ENCODE data around the gene APBA2. TPM values are rescaled to one million over a fixed set of nuclear protein-coding genes. Genes with fewer than 3 reads are reported as not detected.

Gene APBA2
- total and polyA plus RNA-seq, 2 of the 4 experiments (the other 2 are of a cell fraction): 21.7 to 33.0 TPM

- no peak overlapping the region for H3K27ac ChIP-seq (ENCODE audit: insufficient read depth, low read length)
- H2AK9ac ChIP-seq (replicated peaks; ENCODE audit: low read depth, low read length, poor library complexity): no peak overlapping the region
- no peaks in the 10 kb centered on the region for H3K79me1 ChIP-seq (ENCODE audit: low read depth in 1 of 2, low read length in 2 of 2)
- H3K9me3 ChIP-seq (ENCODE audit: control insufficient read depth, insufficient read depth, low read length): no peaks in the 10 kb centered on the region
- ATAC-seq (ENCODE audit: low read depth): no peak
- intact Hi-C loops (cut with micrococcal nuclease): no loop called here
- H4K5ac ChIP-seq (ENCODE audit: low read depth, low read length): no peak overlapping the region
- H4K8ac ChIP-seq (ENCODE audit: low read depth in 2 of 2, low read length in 2 of 2): no peak overlapping the region
- H3K56ac ChIP-seq (ENCODE audit: extremely low read depth, insufficient read depth, low read length): no peak overlapping the region
- no peaks in the 10 kb centered on the region for H3K4me1 ChIP-seq (ENCODE audit: control insufficient read depth, insufficient read depth, low read length)
- in situ Hi-C loops (cut with MboI; ENCODE audit: low sequenced_read_pairs): no loop called here
- H3K18ac ChIP-seq (ENCODE audit: low read depth, low read length): no peak overlapping the region
- ChIA-PET POLR2A (ENCODE audit: unreplicated experiment) (no interaction called here), CTCF (no interaction called here)
- no peak overlapping the region for H3K14ac ChIP-seq (replicated peaks; ENCODE audit: low read depth, low read length)
- H2BK20ac ChIP-seq (ENCODE audit: low read depth, low read length): no peak overlapping the region
- no peaks in the 10 kb centered on the region for H4K20me1 ChIP-seq (ENCODE audit: insufficient read depth, low read length)
- BruUV-seq (replicated peaks): no TSS peak
- peaks cover 3% of the 10 kb centered on the region for H3K36me3 ChIP-seq (ENCODE audit: control insufficient read depth, insufficient read depth, low read length)
- no peaks in the 10 kb centered on the region for H3K27me3 ChIP-seq (ENCODE audit: control insufficient read depth, insufficient read depth, low read length)
- H3K4me3 ChIP-seq (ENCODE audit: insufficient read depth, low read depth, low read length): no peak overlapping the region
- no peak for TF ChIP-seq RFX5 (IDR thresholded peaks at IDR 0.05; ENCODE audit: low read depth, low read length)
- TF ChIP-seq CHD1 (IDR thresholded peaks at IDR 0.05; ENCODE audit: low read depth, low read length): no peak
- no peak for TF ChIP-seq CEBPB (IDR thresholded peaks at IDR 0.05; ENCODE audit: low read depth, low read length)
- TF ChIP-seq SMC3 (IDR thresholded peaks at IDR 0.05; ENCODE audit: low read depth, low read length): no peak
- TF ChIP-seq FOS (IDR thresholded peaks at IDR 0.05; ENCODE audit: low read depth, low read length): no peak
- no peak for TF ChIP-seq RAD21 (IDR thresholded peaks at IDR 0.05; ENCODE audit: low read length)
- no peak for TF ChIP-seq BHLHE40 (IDR thresholded peaks at IDR 0.05; ENCODE audit: low read depth, low read length)
- no peak overlapping the region for H3K4ac ChIP-seq (ENCODE audit: low read depth, low read length)
- H3K9me1 ChIP-seq (ENCODE audit: insufficient read depth, low read length): no peaks in the 10 kb centered on the region
- dilution Hi-C loops (cut with HindIII; ENCODE audit: low sequenced_read_pairs, unreplicated experiment): no loop called here
- DNase-seq: no peak
- no peak overlapping the region for H3K9ac ChIP-seq (ENCODE audit: low read depth, low read length)
- no CpG with 5 or more reads among the region's 14 CpGs for WGBS, 2 experiments (ENCODE audit: extremely low coverage in 2 of 2, insufficient read length in 1 of 2)
- H3K4me2 ChIP-seq (ENCODE audit: low read depth, low read length): no peak overlapping the region
- no peak overlapping the region for H3K23ac ChIP-seq (ENCODE audit: low read depth, low read length)
- H2AK5ac ChIP-seq (ENCODE audit: low read depth, low read length): no peak overlapping the region
- no peak overlapping the region for H2BK5ac ChIP-seq (ENCODE audit: low read depth, low read length, poor library complexity, severe bottlenecking)
- H4K91ac ChIP-seq (ENCODE audit: insufficient read depth, low read depth, low read length): no peak overlapping the region
- H2BK15ac ChIP-seq (ENCODE audit: low read depth, low read length): no peak overlapping the region
- H2BK120ac ChIP-seq (ENCODE audit: low read depth, low read length): no peak overlapping the region
- H2AFZ ChIP-seq (replicated peaks; ENCODE audit: low read length, poor library complexity): no peak overlapping the region
These were observed 211.4 kb downstream of the APBA2 start for GRCh38 chr15:29097168-29097567.
